CD4-positive, alpha-beta T cell treated with Interleukin-10 for 1 hour (primary cell): ENCODE measurements around the gene MED19.
"Not testable (repeated sequence)": the region's sequence is repeated elsewhere in the genome, so short reads cannot be mapped to it uniquely, and the experiment has no call there.

Experiments used
- DNase-seq: peaks from one replicate; pipeline ENCODE4 v3.0.0-alpha.2; 2020

The MED19 gene

DNA sequence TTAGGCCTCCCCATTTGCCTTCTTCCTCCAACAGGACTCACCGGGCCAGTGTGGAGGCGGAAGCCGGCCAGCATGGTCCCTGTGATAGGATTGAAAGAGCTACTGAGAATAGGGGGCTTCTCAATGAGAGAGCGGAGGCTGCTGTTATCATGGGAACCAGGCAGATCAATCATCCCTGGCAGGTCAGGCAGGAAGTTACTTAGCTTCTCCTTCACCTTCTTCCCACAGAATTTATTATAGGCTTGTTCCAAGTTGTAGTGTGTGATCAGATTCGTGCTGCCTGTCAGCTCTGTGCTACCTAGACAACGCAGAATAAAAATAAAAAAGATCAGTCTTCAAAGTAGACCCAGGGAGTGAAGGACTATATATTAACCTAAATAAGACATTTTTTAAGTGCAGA, 7.1 kb downstream of the MED19 start:
- no peak for DNase-seq

DNA sequence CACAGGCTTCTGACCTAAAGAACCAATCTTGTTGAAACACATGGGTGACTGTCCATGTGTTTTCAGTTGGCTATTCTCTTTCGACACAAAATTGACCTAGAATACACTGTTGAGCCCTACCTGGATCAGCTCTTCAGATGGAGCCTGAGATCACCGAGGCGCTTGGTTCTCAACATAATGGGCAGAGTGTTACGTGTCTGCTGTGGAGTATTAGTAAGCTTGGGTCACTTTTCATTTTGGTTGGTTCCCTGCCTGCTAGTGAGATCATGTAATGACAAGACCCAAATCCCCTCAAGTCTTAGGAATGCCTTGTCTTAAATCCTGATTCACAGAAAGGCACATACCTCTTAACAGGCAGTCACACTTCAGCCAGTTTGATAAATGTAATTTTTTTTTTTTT, 8.7 kb downstream of the MED19 start:
- no peak for DNase-seq

DNA sequence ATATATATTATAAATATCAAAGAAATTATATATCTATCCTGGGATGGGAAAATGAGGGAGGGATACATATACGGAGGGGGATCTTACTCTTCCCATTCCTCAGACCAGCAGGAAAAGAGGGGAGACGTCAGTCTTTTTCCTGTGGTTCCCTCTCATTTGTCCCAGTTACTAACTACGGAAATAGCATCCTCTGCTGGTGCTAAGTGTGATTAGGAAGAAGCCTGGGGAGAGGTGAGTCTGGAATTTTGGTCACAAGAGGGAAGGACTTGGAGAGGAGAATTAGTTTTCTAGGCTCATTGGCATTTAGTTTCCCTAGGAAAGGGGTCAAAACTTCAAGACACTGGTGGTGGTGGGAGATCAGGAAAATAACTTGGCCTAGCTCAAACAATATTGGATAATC, 11.6 kb downstream of the MED19 start:
- DNase-seq = no peak

DNA sequence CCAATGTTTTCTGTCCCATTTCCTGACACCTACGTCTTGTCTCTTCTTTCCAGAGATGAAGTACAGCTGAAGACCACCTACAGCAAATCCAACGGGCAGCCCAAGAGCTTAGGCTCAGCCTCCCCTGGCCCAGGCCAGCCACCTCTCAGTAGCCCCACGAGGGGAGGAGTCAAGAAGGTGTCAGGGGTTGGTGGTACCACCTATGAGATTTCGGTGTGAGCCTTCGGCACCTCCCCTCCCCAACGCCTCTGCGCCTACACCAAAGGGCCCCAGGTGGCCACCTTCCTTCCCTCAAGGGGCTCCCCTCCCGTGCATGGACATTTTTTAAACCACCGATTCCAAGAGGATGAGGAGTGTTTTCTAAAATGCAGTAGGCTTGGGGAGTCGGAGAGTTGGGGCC, 12.2 kb downstream of the MED19 start:
- DNase-seq = no peak

DNA sequence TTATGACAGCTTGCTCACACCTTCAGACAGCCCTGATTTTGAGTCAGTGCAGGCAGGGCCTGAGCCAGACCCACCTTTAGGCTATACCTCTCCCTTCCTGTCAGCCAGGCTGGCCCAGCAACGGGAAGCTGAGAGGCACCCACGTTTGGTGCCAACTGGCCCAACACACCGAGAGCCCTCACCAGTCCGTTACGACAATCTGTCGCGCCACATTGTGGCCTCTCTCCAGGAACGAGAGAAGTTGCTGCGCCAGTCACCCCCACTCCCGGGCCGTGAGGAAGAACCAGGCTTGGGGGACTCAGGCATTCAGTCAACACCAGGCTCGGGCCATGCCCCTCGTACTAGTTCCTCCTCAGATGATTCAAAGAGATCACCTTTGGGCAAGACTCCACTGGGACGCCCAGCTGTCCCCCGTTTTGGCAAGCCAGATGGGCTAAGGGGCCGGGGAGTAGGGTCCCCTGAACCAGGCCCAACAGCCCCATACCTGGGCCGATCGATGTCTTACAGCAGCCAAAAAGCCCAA, 13.1 kb downstream of the MED19 start:
- no peak for DNase-seq

DNA sequence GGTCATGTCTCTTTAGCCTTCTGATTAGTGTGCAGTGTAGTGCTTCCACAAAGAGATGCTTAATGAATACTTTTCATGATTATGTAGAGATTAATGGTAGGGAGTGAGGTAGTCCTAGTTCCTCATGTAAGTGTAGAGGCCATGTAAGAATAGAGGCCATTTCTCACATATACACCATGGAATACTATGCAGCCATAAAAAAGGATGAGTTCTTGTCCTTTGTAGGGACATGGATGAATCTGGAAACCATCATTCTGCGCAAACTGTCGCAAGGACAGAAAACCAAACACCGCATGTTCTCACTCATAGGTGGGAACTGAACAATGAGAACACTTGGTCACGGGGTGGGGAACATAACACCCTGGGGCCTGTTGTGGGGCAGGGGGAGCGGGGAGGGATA, 21.5 kb downstream of the MED19 start:
- DNase-seq = not testable (repeated sequence)

DNA sequence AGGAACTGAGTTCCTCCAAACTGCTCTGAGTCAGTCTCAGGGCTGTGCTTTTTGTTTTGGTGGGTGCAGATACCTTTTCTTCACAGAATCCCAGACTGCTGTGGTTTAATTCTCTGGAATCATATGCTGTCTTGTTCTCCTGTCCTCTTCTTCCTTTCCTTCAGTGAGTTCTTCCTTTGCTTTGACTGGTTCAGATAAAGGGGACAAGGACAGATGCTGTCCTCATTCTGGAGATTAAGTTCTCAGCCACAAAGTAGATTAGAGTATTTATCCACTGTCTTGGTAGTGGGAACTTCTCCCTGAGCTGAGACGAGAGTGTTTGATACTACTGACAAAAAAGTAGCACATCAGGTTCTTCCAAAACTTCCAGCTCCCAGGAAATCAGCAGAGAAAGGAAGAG, 30.8 kb downstream of the MED19 start:
- no peak for DNase-seq

DNA sequence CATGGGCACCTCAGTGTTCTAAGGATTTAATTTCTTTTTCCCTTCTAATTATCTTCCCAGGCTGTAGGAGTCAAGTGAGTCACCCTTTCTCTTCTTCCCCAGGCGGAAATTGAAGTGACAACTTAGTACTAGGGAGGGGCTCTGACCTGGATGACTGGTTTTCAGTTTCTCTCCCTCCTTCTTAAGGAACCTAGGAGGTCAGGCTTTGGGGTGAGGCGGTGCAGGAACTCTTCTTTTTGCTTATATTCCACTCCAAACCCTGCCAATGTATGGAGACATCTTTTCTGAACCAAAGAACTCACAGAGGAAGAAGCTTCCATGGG, 31.5 kb downstream of the MED19 start:
- no peak for DNase-seq

DNA sequence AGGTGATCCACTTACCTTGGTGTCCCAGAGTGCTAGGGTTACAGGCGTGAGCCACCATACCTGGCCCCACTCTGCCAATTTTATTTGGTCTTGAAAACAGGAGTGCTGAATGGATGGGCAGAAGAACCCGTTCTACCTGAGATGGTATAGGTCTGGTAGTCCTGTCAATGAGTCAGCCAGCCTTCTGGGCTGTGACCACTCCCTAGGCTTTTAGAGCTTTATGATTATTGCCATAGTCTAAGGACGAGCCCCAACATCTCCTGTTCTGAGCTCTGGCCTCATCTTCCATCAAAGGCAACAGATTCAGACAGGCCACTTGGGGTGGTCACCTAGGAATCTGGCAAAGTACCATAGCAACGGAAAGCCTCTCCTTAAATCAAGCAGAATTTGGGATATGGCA, 32.6 kb downstream of the MED19 start:
- DNase-seq = no peak

DNA sequence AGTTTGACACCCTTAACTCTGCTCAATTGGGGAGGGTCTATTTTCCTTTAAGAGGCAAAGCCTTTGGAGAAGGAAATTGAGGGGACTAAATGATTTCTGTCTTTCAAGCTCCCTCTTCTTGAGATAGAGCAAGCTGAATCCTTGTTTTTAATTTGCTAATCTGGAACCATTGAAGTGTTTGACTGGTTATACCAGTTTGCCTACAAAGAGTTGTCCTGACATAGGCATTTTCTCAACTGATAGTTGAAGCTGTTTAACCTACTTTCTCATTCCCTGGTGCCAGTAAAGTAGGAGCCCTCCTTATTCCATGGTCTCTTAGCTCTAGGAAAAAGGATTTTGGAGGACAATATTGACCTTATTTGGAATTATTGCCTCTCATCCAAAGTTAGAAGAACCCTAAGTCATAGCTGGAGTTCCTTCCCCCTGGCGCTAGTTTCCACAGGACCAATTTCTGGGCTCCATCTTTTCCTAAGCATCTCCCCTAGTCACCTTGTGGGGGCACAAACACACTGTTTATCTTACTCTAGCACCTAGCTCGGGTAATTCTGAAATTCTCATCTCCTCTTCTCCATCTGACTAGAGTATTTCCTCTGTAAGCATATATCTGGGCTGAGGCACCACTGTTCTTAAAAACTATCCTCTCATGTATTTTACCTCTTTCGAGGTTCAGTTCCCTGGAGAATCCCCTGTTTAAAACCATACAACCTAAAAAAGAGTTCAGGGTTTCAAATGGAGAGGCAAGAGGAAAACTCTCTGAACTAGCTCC, 36.7 kb downstream of the MED19 start:
- no peak for DNase-seq

DNA sequence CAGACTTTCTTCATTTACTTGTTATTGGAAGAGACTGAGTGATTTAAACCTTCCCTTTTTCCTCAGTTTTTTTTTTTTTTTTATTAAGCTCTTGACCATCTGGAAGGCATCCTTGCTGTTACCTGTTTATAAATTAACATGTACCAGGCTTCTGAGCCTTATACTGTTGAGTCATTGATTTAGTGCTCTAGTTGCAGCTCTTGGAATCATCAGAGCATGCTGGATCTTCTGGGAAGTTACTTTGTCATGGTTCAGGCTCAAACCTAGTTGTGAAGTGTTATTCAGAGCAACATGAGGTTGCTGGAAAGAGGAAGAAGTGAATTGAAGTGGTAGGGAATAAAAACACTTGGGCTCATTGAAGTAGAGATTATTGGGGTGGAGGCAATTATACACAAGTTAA, 37.8 kb downstream of the MED19 start:
- DNase-seq = no peak

DNA sequence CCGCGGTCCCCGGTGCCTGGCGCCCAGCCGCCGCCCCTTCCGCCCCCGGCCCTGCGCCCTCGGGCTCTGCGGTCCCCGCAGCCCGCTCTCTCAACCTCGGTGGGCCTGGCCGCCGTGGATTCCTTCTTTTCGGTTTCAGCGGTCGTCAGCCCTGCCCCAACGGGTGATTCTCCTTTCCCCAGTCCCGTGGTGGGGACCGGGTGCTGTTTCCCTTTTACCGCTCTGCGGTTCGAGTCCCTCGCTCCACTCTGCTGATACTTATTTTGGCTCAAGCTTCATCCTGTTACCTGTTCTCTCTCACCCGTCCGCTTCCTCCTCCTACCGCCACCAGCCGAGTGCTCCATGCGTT, 43.6 kb downstream of the MED19 start:
- DNase-seq = peak; percentile 49

DNA sequence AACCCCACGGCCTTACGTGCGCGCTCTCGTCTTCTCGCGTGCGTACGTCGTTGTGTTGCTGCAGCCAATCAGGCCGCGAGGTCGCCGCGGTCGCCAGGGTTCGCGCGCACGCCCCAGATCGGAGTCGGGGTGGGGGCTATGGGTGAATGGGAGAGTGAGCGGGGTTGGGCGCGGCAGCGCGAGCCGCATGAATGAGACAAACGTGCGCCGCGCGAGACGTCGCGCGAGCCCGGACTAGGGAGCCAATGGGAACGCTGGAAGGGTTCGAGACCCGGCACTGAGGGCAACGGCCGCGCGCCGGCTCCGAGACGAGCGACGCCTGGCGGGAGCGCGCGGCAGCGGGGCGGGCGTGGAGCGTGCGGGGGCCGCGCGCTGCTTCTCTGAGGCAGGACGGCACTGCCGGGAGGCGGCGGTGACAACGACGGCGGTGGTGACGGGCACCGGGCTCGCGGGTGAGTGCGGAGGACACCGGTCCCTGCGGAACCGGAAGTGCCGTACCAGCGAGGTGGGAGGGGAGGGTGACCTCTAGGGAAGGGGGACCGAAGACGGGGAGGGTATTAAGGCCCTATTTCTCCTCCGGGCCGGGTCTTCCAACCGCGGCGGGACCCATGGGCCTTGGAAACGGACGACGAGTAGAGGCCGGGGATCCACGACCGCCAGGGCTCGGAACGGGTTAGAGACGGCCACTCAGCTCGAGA, 44.1 kb downstream of the MED19 start, which contains the start of gene ZDHHC5:
Gene ZDHHC5, plus strand, starts transcription at position 379 of the 698 bp plus-strand sequence. CDS start 4,977 bp downstream, outside the sequence.
- DNase-seq = peak; percentile 99

DNA sequence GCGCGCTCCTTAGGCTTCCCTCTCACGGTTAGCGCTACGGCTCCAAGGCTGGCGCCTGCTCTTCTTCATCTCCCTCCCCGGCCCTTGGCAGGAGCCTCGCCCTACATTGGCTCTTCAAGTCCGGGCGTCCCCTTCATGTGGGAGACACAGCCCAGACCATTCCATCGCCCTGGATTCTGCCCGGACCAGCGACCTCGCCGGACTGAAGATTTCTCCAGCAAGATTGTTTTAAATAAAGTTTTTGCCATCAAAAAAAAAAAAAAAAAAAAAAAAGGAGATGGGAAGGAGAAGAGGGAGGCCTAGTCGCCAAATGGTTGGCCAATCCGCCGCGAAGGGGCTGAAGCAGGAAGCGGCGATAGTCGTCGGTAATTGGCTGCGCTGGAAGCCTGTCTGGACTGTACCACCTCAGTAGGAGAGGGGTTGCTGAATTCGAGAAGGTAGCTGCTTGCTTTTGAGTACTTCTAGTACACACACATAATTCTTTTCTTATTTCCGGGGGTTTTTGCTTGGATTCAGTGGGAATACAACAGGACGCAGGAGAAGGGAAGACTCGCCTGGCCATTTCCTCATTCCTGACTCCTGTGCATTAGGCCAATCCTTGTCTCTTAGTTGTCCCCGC, 44.8 kb downstream of the MED19 start:
- DNase-seq = peak; percentile 96

DNA sequence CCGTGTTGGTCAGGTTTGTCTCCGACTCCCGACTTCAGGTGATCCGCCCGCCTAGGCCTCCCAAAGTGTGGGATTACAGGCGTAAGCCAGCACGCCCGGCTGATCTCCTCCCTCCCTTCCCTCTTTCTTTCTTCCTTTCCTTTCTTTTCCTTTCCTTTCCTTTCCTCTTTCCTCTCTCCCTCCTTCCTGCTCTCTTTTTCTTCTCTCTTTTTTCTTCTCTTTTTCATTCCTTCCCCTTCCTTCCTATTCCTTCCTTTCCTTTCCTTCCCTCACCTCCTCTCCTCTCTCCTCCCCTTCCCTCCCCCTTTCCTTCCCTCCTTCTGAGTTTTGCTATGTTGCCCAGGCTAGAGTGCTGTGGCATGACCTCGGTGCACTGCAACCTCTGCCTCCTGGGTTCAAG, 48.0 kb downstream of the MED19 start:
- DNase-seq = no peak

DNA sequence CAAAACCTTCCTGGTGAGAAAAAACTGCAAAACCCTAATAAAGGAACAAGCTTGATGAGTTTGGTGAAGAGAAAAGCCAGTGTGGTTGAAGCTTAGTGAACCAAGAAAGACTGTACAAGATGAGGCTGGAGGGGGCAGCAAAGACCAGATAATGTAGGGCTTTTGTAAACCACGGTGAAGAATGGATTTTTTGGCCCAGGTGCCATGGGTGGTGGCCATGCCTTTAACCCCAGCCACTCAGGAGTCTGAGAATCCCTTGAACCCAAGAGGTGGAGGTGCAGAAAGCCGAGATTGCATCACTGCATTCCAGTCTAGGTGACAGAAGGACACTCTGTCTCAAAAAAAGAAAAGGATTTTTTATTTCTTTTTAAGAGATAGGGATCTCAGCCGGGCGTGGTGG, 49.1 kb downstream of the MED19 start:
- DNase-seq = no peak

DNA sequence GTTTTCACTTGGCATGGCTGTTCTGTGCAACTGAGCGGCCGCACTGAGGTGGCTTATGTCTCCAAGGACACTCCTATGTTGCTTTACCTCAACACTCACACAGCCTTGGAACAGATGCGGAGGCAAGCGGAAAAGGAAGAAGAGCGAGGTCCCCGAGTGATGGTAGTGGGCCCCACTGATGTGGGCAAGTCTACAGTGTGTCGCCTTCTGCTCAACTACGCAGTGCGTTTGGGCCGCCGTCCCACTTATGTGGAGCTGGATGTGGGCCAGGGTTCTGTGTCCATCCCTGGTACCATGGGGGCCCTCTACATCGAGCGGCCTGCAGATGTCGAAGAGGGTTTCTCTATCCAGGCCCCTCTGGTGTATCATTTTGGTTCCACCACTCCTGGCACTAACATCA, 52.3 kb downstream of the MED19 start:
- no peak for DNase-seq

DNA sequence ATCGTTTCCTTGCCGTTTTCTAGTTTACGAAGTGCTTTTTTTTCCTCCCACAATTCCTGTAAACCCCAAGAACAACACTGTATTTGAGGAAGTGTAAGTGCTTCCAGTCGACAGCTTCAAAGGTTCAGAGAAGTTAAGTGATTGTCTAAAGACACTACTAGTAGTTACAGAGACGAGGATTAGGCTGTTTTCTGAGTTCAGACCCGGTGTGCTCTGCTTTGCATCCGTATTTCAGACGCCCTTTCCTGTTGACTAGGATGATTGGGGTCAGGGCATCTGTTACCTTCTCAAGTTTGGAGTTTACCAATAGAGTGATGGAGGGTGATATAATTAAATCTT, 54.0 kb downstream of the MED19 start:
- no peak for DNase-seq

DNA sequence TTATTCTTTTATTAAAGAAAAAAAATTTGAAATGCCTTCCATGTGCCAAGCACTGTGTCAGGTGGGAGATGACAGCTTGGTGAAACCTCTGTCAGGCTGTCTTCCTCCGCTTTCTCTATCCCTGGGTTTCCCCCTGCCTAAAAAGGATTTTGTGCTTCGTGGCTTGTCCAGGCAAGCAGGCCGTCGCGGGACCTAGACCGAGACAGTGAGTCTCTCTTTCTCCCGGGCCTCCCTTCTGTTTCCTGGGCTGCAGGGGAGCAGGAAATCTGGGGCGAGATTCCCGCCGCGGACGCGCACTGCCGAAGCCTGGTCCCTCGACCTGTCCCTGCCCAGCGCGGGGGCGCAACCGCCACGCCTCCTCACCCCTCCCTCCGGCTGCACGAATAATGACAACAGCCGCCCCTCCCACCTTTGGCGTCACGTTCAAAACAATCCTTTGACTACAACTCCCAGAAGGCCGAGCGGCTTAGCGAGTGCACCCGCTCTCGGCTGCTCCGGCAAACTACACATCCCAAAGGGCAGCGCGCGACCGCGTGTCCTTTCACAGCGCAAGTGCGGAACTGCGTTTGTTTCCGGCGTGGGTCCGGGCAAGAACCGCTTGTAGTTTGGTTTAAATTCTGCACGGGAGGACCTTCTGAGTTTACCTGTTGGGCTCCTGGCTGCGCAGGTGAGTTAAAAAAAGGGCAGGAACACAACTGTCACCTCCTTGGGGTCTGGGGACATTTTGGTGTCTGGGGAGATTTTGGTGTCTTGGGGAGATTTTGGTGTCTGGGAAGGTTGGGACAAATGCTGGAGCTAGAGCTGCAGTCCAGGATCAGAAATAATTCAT, 54.6 kb downstream of the MED19 start, which contains the start of gene CLP1:
Gene CLP1, plus strand, starts transcription at position 569 of the 829 bp plus-strand sequence. CDS start 1,715 bp downstream, outside the sequence.
- peak; percentile 99 for DNase-seq

DNA sequence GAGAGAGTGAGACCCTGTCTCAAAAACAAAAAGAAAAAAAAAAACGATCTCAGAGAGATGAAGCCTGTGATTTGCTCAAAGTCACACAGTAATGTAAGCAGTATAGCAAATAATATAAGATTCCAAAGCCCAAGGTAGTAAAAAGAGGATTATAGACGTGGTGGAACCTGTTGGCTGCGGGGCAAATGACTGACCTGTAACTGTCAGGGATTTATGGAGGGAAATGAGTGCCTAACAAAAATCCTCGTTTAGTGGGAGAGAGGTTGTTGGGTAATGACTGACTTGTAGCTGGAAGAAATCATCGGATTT, 55.2 kb downstream of the MED19 start:
- DNase-seq = no peak
